Mesenchymal stem cell (in vitro differentiated cells and primary cell): ENCODE data around the gene FCER1G.

Experiments
- DNase-seq: peaks from one replicate; pipeline ENCODE4 v3.0.0-alpha.2; 2013
- H2AFZ ChIP-seq: one replicate; pipeline ENCODE4 v1.6.1; 2013; ENCODE audit warnings: low read depth, mild to moderate bottlenecking, control low read depth, inconsistent platforms, low read length, moderate library complexity
- H2AK5ac ChIP-seq: 2 replicates; pipeline ENCODE4 v1.6.1; 2013; ENCODE audit warnings: low read length, moderate library complexity, mild to moderate bottlenecking, inconsistent platforms; ENCODE audit not compliant: severe bottlenecking
- H2BK120ac ChIP-seq: one replicate; pipeline ENCODE4 v1.6.1; 2013; ENCODE audit warnings: low read depth, mild to moderate bottlenecking, inconsistent platforms, low read length, moderate library complexity
- H2BK12ac ChIP-seq, 2 experiments: one replicate each; pipeline ENCODE4 v1.6.1; 2013; ENCODE audit warnings: inconsistent platforms in 2 of 2, low read length in 2 of 2, mild to moderate bottlenecking in 2 of 2, moderate library complexity in 2 of 2, control low read depth in 1 of 2
- H2BK15ac ChIP-seq: one replicate; pipeline ENCODE4 v1.6.1; 2013; ENCODE audit warnings: mild to moderate bottlenecking, low read depth, inconsistent platforms; ENCODE audit not compliant: poor library complexity, severe bottlenecking
- H2BK5ac ChIP-seq: 2 replicates; pipeline ENCODE4 v1.6.1; 2013; ENCODE audit warnings: low read depth, mild to moderate bottlenecking, low read length, control low read depth, inconsistent platforms; ENCODE audit not compliant: poor library complexity, severe bottlenecking
- H3K14ac ChIP-seq, 2 experiments: one replicate each; pipeline ENCODE4 v1.6.1; 2013; ENCODE audit warnings: inconsistent platforms in 2 of 2, low read length in 2 of 2, control low read depth in 1 of 2, mild to moderate bottlenecking in 1 of 2, moderate library complexity in 1 of 2
- H3K18ac ChIP-seq, 2 experiments: one replicate each; pipeline ENCODE4 v1.6.1; 2013; ENCODE audit warnings: inconsistent platforms in 2 of 2, low read length in 2 of 2, control low read depth in 1 of 2, low read depth in 1 of 2, mild to moderate bottlenecking in 1 of 2
- H3K23ac ChIP-seq, 2 experiments: one replicate each; pipeline ENCODE4 v1.6.1; 2013; ENCODE audit warnings: inconsistent platforms in 2 of 2, low read length in 2 of 2, mild to moderate bottlenecking in 2 of 2, moderate library complexity in 2 of 2, control low read depth in 1 of 2
- H3K27ac ChIP-seq: 2 replicates; pipeline ENCODE4 v1.5.1; 2013; ENCODE audit warnings: mild to moderate bottlenecking, moderate library complexity, low read length, control low read depth, inconsistent platforms; ENCODE audit not compliant: poor library complexity, severe bottlenecking
- H3K27me3 ChIP-seq, 2 experiments: 2 replicates each; pipeline versions ENCODE4 v1.6.1 to v1.7.0; 2013; ENCODE audit warnings: low read length in 2 of 2, mild to moderate bottlenecking in 2 of 2, moderate library complexity in 2 of 2, control low read depth in 1 of 2, inconsistent platforms in 1 of 2; ENCODE audit not compliant: control insufficient read depth in 1 of 2, insufficient read depth in 1 of 2
- H3K36me3 ChIP-seq, 2 experiments: 2 replicates each; pipeline versions ENCODE4 v1.6.1 to v1.7.0; 2013; ENCODE audit warnings: low read length in 2 of 2, control low read depth in 1 of 2, inconsistent platforms in 1 of 2, low read depth in 1 of 2, mild to moderate bottlenecking in 1 of 2; ENCODE audit not compliant: insufficient read depth in 2 of 2, control insufficient read depth in 1 of 2
- H3K4ac ChIP-seq, 2 experiments: one replicate each; pipeline ENCODE4 v1.6.1; 2013; ENCODE audit warnings: inconsistent platforms in 2 of 2, low read length in 2 of 2, mild to moderate bottlenecking in 2 of 2, moderate library complexity in 2 of 2, control low read depth in 1 of 2, low read depth in 1 of 2
- H3K4me1 ChIP-seq: 2 replicates; pipeline ENCODE4 v1.6.1; 2013; ENCODE audit warnings: low read depth, low read length, control low read depth; ENCODE audit not compliant: control insufficient read depth, insufficient read depth
- H3K4me2 ChIP-seq: 2 replicates; pipeline ENCODE4 v1.6.1; 2013; ENCODE audit warnings: low read length, mild to moderate bottlenecking, inconsistent platforms; ENCODE audit not compliant: poor library complexity, severe bottlenecking
- H3K4me3 ChIP-seq, 2 experiments: 2 replicates each; pipeline versions ENCODE4 v1.5.1 to v1.7.0; 2013; ENCODE audit warnings: low read length in 2 of 2, mild to moderate bottlenecking in 2 of 2, control low read depth in 1 of 2, low read depth in 1 of 2; ENCODE audit not compliant: insufficient read depth in 1 of 2
- H3K79me1 ChIP-seq: replicated peaks from 2 replicates; pipeline ENCODE4 v1.6.1; 2013; ENCODE audit warnings: mild to moderate bottlenecking, control low read depth, low read length, inconsistent platforms; ENCODE audit not compliant: poor library complexity, severe bottlenecking
- H3K9ac ChIP-seq: 2 replicates; pipeline ENCODE4 v1.7.0; 2013; ENCODE audit warnings: mild to moderate bottlenecking, low read length, moderate library complexity
- H3K9me3 ChIP-seq: 2 replicates; pipeline ENCODE4 v1.7.0; 2013; ENCODE audit warnings: mild to moderate bottlenecking, low read length; ENCODE audit not compliant: control insufficient read depth
- H4K8ac ChIP-seq: one replicate; pipeline ENCODE4 v1.6.1; 2013; ENCODE audit warnings: inconsistent platforms, mild to moderate bottlenecking, low read length, moderate library complexity
- H4K91ac ChIP-seq: one replicate; pipeline ENCODE4 v1.6.1; 2013; ENCODE audit warnings: mild to moderate bottlenecking, low read length, inconsistent platforms
- WGBS: methylation state at CpG from one replicate; pipeline ENCODE4 v1.1.7; 2013; ENCODE audit warnings: mixed read lengths; 5-methylcytosine and 5-hydroxymethylcytosine counted together

Gene FCER1G

GRCh38 chr1:161172776-161173376 is 42.2 kb upstream of the FCER1G start:
- Histone ChIP-seq H3K4ac (no peak overlapping the region), H3K4me2 (no peak overlapping the region), H4K8ac (no peak overlapping the region), H3K4me3 (no peak overlapping the region), H3K14ac (no peak overlapping the region), H3K9ac (peak overlapping the region; percentile 57), H2AK5ac (no peak overlapping the region), H2BK12ac (no peak overlapping the region), H2BK120ac (no peak overlapping the region), H2BK15ac (no peak overlapping the region), H3K4me1 (peaks cover 20% of the 10 kb centered on the region), H3K27me3 (no peaks in the 10 kb centered on the region), H3K18ac (no peak overlapping the region), H3K27ac (no peak overlapping the region), H2BK5ac (no peak overlapping the region), H4K91ac (no peak overlapping the region), H2AFZ (no peak overlapping the region), H3K79me1 (peaks cover 49% of the 10 kb centered on the region), H3K36me3 (peaks cover 65% of the 10 kb centered on the region in 2 experiments), H3K23ac (no peak overlapping the region), H3K9me3 (no peaks in the 10 kb centered on the region)
- DNase-seq: peak; percentile 70
- WGBS: 40% methylated on average over 3 of the region's 4 CpGs

- Histone ChIP-seq H4K91ac (no peak overlapping the region), H3K4me1 (peaks cover 19% of the 10 kb centered on the region), H3K18ac (no peak overlapping the region), H3K14ac (no peak overlapping the region), H2AK5ac (no peak overlapping the region), H3K9ac (peak overlapping the region; percentile 44), H2BK5ac (no peak overlapping the region), H3K79me1 (peaks cover 44% of the 10 kb centered on the region), H2BK120ac (no peak overlapping the region), H3K27ac (no peak overlapping the region), H3K9me3 (no peaks in the 10 kb centered on the region), H3K4me3 (no peak overlapping the region), H3K4ac (no peak overlapping the region), H3K36me3 (peaks cover 61 to 62% of the 10 kb centered on the region in 2 experiments), H2AFZ (no peak overlapping the region), H4K8ac (no peak overlapping the region), H2BK15ac (no peak overlapping the region), H2BK12ac (no peak overlapping the region), H3K27me3 (no peaks in the 10 kb centered on the region), H3K4me2 (no peak overlapping the region), H3K23ac (no peak overlapping the region)
- 99% methylated on average over 11 of the region's 11 CpGs for WGBS
- no peak for DNase-seq
Measured at GRCh38 chr1:161173711-161174110, 41.4 kb upstream of the FCER1G start.

GRCh38 chr1:161174911-161175310 is 40.2 kb upstream of the FCER1G start:
- no peak overlapping the region for H3K23ac ChIP-seq
- peaks cover 50% of the 10 kb centered on the region in 2 experiments for H3K36me3 ChIP-seq
- no peak overlapping the region for H3K27ac ChIP-seq
- H2BK12ac ChIP-seq: no peak overlapping the region
- H3K4me2 ChIP-seq: no peak overlapping the region
- no peak overlapping the region for H2BK5ac ChIP-seq
- no peak overlapping the region for H4K91ac ChIP-seq
- H4K8ac ChIP-seq: no peak overlapping the region
- WGBS: 98% methylated on average over 11 of the region's 11 CpGs
- no peak overlapping the region for H3K4ac ChIP-seq
- H2AK5ac ChIP-seq: no peak overlapping the region
- H3K79me1 ChIP-seq: peaks cover 37% of the 10 kb centered on the region
- no peak overlapping the region for H3K18ac ChIP-seq
- H3K14ac ChIP-seq: no peak overlapping the region
- no peak overlapping the region for H3K9ac ChIP-seq
- no peak overlapping the region for H2AFZ ChIP-seq
- no peaks in the 10 kb centered on the region for H3K9me3 ChIP-seq
- H3K4me3 ChIP-seq: no peak overlapping the region
- no peaks in the 10 kb centered on the region for H3K27me3 ChIP-seq
- DNase-seq: no peak
- H2BK120ac ChIP-seq: no peak overlapping the region
- H3K4me1 ChIP-seq: peaks cover 19% of the 10 kb centered on the region
- no peak overlapping the region for H2BK15ac ChIP-seq

GRCh38 chr1:161175771-161176453 is 39.2 kb upstream of the FCER1G start:
- Histone ChIP-seq H3K27ac (no peak overlapping the region), H3K18ac (no peak overlapping the region), H3K9me3 (no peaks in the 10 kb centered on the region), H2AFZ (no peak overlapping the region), H3K4me3 (peak overlapping the region in 1 of 2 experiments; percentile 97), H3K9ac (peak overlapping the region; percentile 96), H2BK5ac (no peak overlapping the region), H3K4me1 (peaks cover 19% of the 10 kb centered on the region), H3K23ac (no peak overlapping the region), H3K14ac (no peak overlapping the region), H4K8ac (no peak overlapping the region), H3K36me3 (peaks cover 41 to 42% of the 10 kb centered on the region in 2 experiments), H3K79me1 (peaks cover 32% of the 10 kb centered on the region), H3K4ac (no peak overlapping the region), H2AK5ac (no peak overlapping the region), H3K4me2 (peak overlapping the region; percentile 95), H2BK12ac (no peak overlapping the region), H4K91ac (no peak overlapping the region), H2BK15ac (no peak overlapping the region), H3K27me3 (no peaks in the 10 kb centered on the region), H2BK120ac (no peak overlapping the region)
- no peak for DNase-seq
- WGBS: 93% methylated on average over 10 of the region's 10 CpGs
